Right lobe of liver (tissue), 6 donors: ENCODE measurements around the gene SYT6. TPM values are rescaled to one million over a fixed set of nuclear protein-coding genes. Genes with fewer than 3 reads are reported as not detected.

ENCODE experiments used
- ATAC-seq, 4 donors: fragments of 200-7000 bp; cut with Tn5 transposase; one replicate each; pipeline ENCODE4 v1.9.1; 2020; ENCODE audit warnings: mild to moderate bottlenecking in 4 of 4, moderate library complexity in 4 of 4
- DNase-seq, 3 donors: peaks; one replicate each; pipeline ENCODE4 v3.0.0-alpha.2; 2020
- H3K27ac ChIP-seq, 3 donors: fragments of 200-600 bp; one replicate each; pipeline ENCODE4 v1.8.0; 2022
- H3K27me3 ChIP-seq, 2 donors: fragments of 200-600 bp; one replicate each; pipeline ENCODE4 v1.8.0; 2022
- H3K36me3 ChIP-seq, 4 donors: fragments of 200-600 bp; sonication (generic) in 1 of 4; one replicate each; pipeline versions ENCODE4 v1.5.1 to v1.8.0; 2017 to 2022; ENCODE audit warnings: control low read depth in 1 of 4
- H3K4me1 ChIP-seq, 4 donors: fragments of 200-600 bp; sonication (generic) in 1 of 4; one replicate each; pipeline versions ENCODE4 v1.5.1 to v1.8.0; 2017 to 2022; ENCODE audit warnings: control low read depth in 1 of 4
- H3K4me3 ChIP-seq, 3 donors: fragments of 200-600 bp; one replicate each; pipeline ENCODE4 v1.8.0; 2022
- H3K9me3 ChIP-seq, 4 donors: fragments of 200-600 bp; sonication (generic) in 1 of 4; one replicate each; pipeline versions ENCODE4 v1.5.1 to v1.8.0; 2017 to 2022; ENCODE audit warnings: control low read depth in 1 of 4
- POLR2A ChIP-seq: fragments of 450-650 bp; IDR thresholded peaks from one replicate; pipeline ENCODE4 v1.6.1; 2017; ENCODE audit warnings: antibody characterized with exemption, mild to moderate bottlenecking
- WGBS: methylation state at CpG from one replicate; pipeline ENCODE4 v1.1.6; 2018; ENCODE audit warnings: low coverage, low lambda C conversion rate; ENCODE audit not compliant: insufficient coverage; ENCODE audit errors: missing lambda C conversion rate; 5-methylcytosine and 5-hydroxymethylcytosine counted together
- intact Hi-C, 2 donors: fragments of 100-400 bp; cut with DNase I; formaldehyde crosslinking; loops; one replicate each; pipeline versions ENCODE4 v1.11.2 to v1.14.1; 2022
- total RNA-seq, 6 experiments: library from RNA; depleted of rRNA in 2 of 6; stranded (reverse); fragments of >200 nt in 2 of 6; fragmentation: NEBNext Ultra II Directional in 3 of 6; extraction: Animal tissue kit (Norgen Biotek cat#: 25700) in 3 of 6; gene quantifications; one replicate each; pipeline versions ENCODE4 v1.1.0 to v1.2.4, GENCODE V29; 2016 to 2023
- TF ChIP-seq, protein P1 (sequence below), 4 donors: fragments of 200-600 bp in 3 of 4; fragments of 450-650 bp in 1 of 4; IDR thresholded peaks; one replicate each; pipeline versions ENCODE4 v1.5.1 to v1.8.0; 2016 to 2022; ENCODE audit warnings: antibody characterized with exemption in 4 of 4, mild to moderate bottlenecking in 2 of 4
- donor health status: DM: no; HTN: yes; CAD: no.
- donor health status: DM: no; HTN: no; CAD: no.
- donor health status: DM: no; HTN: no; CAD: no.
- donor health status: DM: no; HTN: yes; CAD: no.
- donor health status: DM: no; HTN: yes; CAD: no.

SYT6 gene
- total RNA-seq, 6 experiments from 2014 or later: not detected

DNA sequence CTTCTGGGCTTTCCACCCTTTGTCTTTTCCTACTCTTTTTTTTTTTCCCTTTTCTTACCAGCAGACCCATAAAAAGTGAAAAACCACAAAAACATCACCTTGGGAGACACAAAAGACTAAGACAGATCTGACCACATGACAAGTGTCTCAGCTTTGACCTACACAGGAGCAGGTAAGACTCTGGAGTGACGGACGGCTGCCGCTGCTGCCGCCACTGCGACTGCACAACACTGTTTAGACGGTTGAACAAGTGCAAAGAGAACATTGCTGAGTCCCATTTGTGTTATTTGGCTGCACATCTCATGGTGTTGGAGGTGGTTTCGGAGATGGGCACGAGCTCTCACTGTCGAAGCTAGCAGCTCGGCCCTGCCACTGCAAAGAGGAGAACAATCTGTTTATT, 62.0 kb downstream of the SYT6 start:
- 91% methylated on average over 10 of the region's 10 CpGs for WGBS
- H3K9me3 ChIP-seq: no peaks in the 10 kb centered on the region
- intact Hi-C loops: no loop called here
- no peaks in the 10 kb centered on the region for H3K4me1 ChIP-seq
- no peaks in the 10 kb centered on the region for H3K27me3 ChIP-seq
- TF ChIP-seq POLR2A: no peak
- TF ChIP-seq, protein P1, sequence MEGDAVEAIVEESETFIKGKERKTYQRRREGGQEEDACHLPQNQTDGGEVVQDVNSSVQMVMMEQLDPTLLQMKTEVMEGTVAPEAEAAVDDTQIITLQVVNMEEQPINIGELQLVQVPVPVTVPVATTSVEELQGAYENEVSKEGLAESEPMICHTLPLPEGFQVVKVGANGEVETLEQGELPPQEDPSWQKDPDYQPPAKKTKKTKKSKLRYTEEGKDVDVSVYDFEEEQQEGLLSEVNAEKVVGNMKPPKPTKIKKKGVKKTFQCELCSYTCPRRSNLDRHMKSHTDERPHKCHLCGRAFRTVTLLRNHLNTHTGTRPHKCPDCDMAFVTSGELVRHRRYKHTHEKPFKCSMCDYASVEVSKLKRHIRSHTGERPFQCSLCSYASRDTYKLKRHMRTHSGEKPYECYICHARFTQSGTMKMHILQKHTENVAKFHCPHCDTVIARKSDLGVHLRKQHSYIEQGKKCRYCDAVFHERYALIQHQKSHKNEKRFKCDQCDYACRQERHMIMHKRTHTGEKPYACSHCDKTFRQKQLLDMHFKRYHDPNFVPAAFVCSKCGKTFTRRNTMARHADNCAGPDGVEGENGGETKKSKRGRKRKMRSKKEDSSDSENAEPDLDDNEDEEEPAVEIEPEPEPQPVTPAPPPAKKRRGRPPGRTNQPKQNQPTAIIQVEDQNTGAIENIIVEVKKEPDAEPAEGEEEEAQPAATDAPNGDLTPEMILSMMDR (IDR thresholded peaks at IDR 0.05): no peak
- no peak overlapping the region for H3K27ac ChIP-seq
- H3K36me3 ChIP-seq: no peaks in the 10 kb centered on the region
- no peak overlapping the region for H3K4me3 ChIP-seq
- DNase-seq (no peak), ATAC-seq (no peak)

DNA sequence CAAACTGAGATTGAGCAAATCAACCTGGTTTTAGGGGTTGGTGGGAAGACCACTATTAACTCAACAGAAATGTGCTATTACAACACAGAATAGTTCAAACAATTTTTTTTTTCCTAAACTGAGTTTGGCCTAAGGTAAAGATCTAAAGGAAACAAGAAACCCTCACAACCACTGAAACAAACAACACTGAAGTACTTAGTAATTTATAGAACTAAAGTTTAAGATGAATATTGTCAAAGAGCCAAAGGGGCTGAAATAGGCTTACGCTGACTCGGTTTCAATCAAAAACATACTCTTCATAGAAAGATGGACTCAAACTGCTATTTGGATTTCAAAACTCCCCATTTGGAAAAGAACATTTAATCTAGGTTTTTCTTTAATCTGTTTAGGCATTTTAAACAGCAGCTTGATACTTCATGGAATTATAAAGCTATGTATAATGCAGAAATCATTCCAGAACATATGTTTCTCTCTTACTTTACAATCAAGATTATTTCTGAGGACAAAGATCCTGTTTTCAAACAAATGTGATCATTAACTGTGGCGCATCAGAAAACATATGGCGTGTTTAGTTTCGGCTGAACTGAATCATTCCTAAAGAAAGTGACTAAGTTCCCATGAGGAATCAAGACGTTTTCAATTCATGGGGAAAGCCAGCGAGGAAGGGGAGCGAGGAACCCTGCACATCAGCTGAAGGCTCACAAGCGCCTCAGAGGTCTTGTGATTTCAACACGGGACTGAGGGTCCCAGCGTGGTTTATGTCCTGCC, 62.7 kb downstream of the SYT6 start:
- Histone ChIP-seq H3K36me3 (no peaks in the 10 kb centered on the region), H3K27me3 (no peaks in the 10 kb centered on the region), H3K4me1 (no peaks in the 10 kb centered on the region), H3K27ac (no peak overlapping the region), H3K9me3 (no peaks in the 10 kb centered on the region), H3K4me3 (no peak overlapping the region)
- DNase-seq (no peak), ATAC-seq (no peak)
- intact Hi-C loops: no loop called here
- 87% methylated on average over 11 of the region's 11 CpGs for WGBS
- TF ChIP-seq POLR2A: no peak
- TF ChIP-seq, protein P1 (IDR thresholded peaks at IDR 0.05): no peak

DNA sequence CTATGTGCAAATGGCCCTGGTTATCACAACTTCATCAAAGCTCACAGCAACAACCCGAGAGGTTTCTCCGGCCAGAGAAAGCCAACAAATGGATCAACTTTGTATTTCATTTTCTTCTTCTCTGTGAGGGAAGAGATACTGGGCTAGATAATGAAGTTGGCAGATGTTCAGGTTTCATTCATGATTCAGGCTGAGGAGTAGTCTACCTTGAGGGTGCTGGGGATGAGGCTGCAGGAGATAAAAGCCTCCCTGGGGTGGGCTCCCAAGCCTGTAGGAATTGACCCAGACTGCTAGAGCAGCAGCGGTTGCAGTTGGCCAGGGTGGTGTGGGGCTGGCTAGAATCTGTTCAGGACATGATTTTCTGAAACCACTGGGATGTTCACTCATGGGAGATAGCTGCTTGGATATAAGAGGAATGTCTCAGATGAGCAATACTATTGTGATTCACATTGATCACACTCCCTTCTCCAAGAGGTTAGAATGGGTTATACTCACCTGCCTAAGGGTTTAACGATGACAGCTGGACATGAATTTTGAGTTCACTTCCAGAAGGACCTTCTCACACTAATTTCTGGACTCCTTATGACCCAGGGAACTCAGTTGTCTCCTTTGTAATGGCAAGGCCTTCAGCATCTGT, 64.0 kb downstream of the SYT6 start:
- Histone ChIP-seq H3K4me1 (no peaks in the 10 kb centered on the region), H3K27ac (no peak overlapping the region), H3K27me3 (no peaks in the 10 kb centered on the region), H3K4me3 (no peak overlapping the region), H3K9me3 (no peaks in the 10 kb centered on the region), H3K36me3 (no peaks in the 10 kb centered on the region)
- WGBS: 55% methylated on average over 3 of the region's 4 CpGs
- intact Hi-C loops: no loop called here
- ATAC-seq: no peak
- TF ChIP-seq, protein P1 (IDR thresholded peaks at IDR 0.05): no peak
- TF ChIP-seq POLR2A: no peak
- DNase-seq: no peak

DNA sequence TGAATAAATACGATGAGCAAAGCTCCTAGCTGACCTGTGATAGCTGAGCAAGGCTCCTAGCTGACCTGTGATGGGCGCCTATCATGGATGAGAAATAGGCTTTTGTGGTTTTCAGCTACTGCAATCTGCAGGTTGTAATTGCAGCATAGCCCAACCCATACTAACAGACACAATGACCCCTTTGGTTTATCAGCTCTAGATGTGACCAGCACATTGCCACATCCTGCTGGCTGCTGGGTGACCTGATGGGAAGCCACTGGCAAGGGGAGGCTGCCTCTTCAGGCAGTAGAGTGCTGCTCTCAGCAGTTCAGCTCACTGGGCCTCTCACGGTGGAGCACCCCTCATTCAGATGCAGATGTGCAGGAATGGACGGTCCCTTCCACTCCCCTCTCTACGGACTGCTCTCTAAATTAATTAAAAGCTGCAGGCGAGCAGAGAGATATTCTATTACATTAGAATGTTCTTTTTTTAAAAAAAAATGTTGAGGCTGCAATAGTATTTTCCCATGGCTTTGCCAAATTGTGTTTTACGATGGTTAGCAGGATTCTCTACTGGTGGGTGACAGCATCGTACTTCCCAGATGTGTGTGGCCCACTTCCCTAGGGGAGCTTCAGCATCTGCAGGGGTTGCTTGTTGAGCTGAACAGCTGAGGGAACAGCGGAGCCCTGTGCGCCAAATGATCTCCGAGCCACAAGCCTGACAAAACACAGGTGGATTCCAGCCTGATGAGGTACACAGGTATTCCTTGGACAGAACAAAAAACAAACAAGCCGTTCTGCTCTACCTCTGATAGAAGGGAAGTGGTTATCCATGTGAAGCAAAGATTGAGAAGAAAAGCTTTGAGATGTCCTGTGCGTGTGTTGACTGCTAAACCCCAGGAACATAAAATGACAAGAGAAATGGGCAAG, 65.0 kb downstream of the SYT6 start:
- peak in 1 of 4 donors; percentile 22 for ATAC-seq
- TF ChIP-seq, protein P1 (IDR thresholded peaks at IDR 0.05): no peak
- no peak for TF ChIP-seq POLR2A
- intact Hi-C loops: no loop called here
- Histone ChIP-seq H3K9me3 (no peaks in the 10 kb centered on the region), H3K36me3 (no peaks in the 10 kb centered on the region), H3K4me1 (no peaks in the 10 kb centered on the region), H3K27ac (no peak overlapping the region), H3K4me3 (no peak overlapping the region), H3K27me3 (no peaks in the 10 kb centered on the region)
- 60% methylated on average over 11 of the region's 13 CpGs for WGBS
- no peak for DNase-seq
